HepG2 (cell line): ENCODE data around the gene MEGF11. TPM values are rescaled to one million over a fixed set of nuclear protein-coding genes. Genes with fewer than 3 reads are reported as not detected.
A peak's percentile ranks its signal among the peaks of the same experiment; 100 is the strongest.

Experiments
- ATF1 ChIP-seq: IDR thresholded peaks from 2 replicates; pipeline ENCODE4 v1.6.1; 2016; ENCODE audit warnings: mild to moderate bottlenecking, control low read depth
- BATF2 ChIP-seq: sonication (generic); formaldehyde crosslinking; IDR thresholded peaks from 2 replicates; pipeline ENCODE4 v1.8.0; 2022; ENCODE audit warnings: mild to moderate bottlenecking, missing genetic modification reagents, moderate library complexity
- DNMT1 ChIP-seq: sonication (generic); formaldehyde crosslinking; IDR thresholded peaks from 2 replicates; pipeline ENCODE4 v1.5.1; 2020; ENCODE audit warnings: mild to moderate bottlenecking, missing genetic modification reagents
- FOXC1 ChIP-seq: sonication (generic); formaldehyde crosslinking; IDR thresholded peaks from 2 replicates; pipeline ENCODE4 v1.8.0; 2022; ENCODE audit warnings: mild to moderate bottlenecking, missing genetic modification reagents, borderline replicate concordance
- HIVEP1 ChIP-seq: sonication (generic); formaldehyde crosslinking; IDR thresholded peaks from 2 replicates; pipeline ENCODE4 v1.4.0; 2020; ENCODE audit warnings: mild to moderate bottlenecking, missing genetic modification reagents
- IRF2 ChIP-seq: IDR thresholded peaks from 2 replicates; pipeline ENCODE4 v1.6.1; 2018; ENCODE audit warnings: missing genetic modification reagents, missing compliant biosample characterization
- MAZ ChIP-seq, 2 experiments: sonication (generic) in 1 of 2; formaldehyde crosslinking in 1 of 2; IDR thresholded peaks; 2 replicates each; pipeline versions ENCODE4 v1.5.0 to v1.6.1; 2012 to 2020; ENCODE audit warnings: low read depth in 2 of 2, mild to moderate bottlenecking in 2 of 2, borderline replicate concordance in 1 of 2, improper control_type of control experiment in 1 of 2, low read length in 1 of 2, missing genetic modification reagents in 1 of 2, moderate library complexity in 1 of 2
- MEIS1 ChIP-seq: sonication (generic); formaldehyde crosslinking; IDR thresholded peaks from 2 replicates; pipeline ENCODE4 v1.9.0; 2021; ENCODE audit warnings: mild to moderate bottlenecking, missing genetic modification reagents, moderate library complexity, borderline replicate concordance
- MYPOP ChIP-seq: sonication (generic); formaldehyde crosslinking; IDR thresholded peaks from 2 replicates; pipeline ENCODE4 v1.8.1; 2023; ENCODE audit warnings: mild to moderate bottlenecking, moderate library complexity, missing genetic modification reagents
- NFRKB ChIP-seq: fragments of 450-650 bp; IDR thresholded peaks from 2 replicates; pipeline ENCODE4 v1.6.1; 2017
- PCBP2 ChIP-seq: fragments of 200-400 bp; formaldehyde crosslinking; optimal IDR thresholded peaks from 2 replicates; pipeline ENCODE3; 2018; ENCODE audit warnings: low read length, low read depth; ENCODE audit not compliant: poor library complexity, severe bottlenecking
- RARA ChIP-seq: IDR thresholded peaks from 2 replicates; pipeline ENCODE4 v1.6.1; 2016; ENCODE audit warnings: missing genetic modification reagents, missing compliant biosample characterization
- U2AF1 ChIP-seq: fragments of 200-400 bp; formaldehyde crosslinking; optimal IDR thresholded peaks from 2 replicates; pipeline ENCODE3; 2017; ENCODE audit warnings: mild to moderate bottlenecking, low read depth, low read length
- ZFP41 ChIP-seq: sonication (generic); formaldehyde crosslinking; IDR thresholded peaks from 2 replicates; pipeline ENCODE4 v1.4.0; 2020; ENCODE audit warnings: mild to moderate bottlenecking, missing genetic modification reagents, borderline replicate concordance
- ZNF12 ChIP-seq: sonication (generic); formaldehyde crosslinking; IDR thresholded peaks from 2 replicates; pipeline ENCODE4 v1.5.0; 2020; ENCODE audit warnings: missing genetic modification reagents
- ZNF256 ChIP-seq: sonication (generic); formaldehyde crosslinking; conservative IDR thresholded peaks from 2 replicates; pipeline ENCODE4 v1.4.0; 2020; ENCODE audit warnings: missing genetic modification reagents
- ZNF574 ChIP-seq: sonication (generic); formaldehyde crosslinking; IDR thresholded peaks from 2 replicates; pipeline ENCODE4 v1.4.0; 2020; ENCODE audit warnings: missing genetic modification reagents
- ZNF720 ChIP-seq: sonication (generic); formaldehyde crosslinking; IDR thresholded peaks from 2 replicates; pipeline ENCODE4 v1.4.0; 2020; ENCODE audit warnings: missing genetic modification reagents
- polyA plus RNA-seq, 8 experiments: library from polyadenylated mRNA; depleted of rRNA in 3 of 8; stranded (reverse) in 7 of 8; unstranded in 1 of 8; fragments of >200 nt; fragmentation: Illumina TruSeq in 4 of 8; extraction: Trizol in 4 of 8; gene quantifications; 2 replicates each; pipeline versions ENCODE4 v1.2.1 to v1.2.3, GENCODE V29; 2011 to 2016; ENCODE audit warnings: low read depth in 4 of 8, missing spikeins in 1 of 8, mixed read lengths in 1 of 8; ENCODE audit not compliant: insufficient read depth in 1 of 8
- total RNA-seq, 5 experiments: library from RNA; depleted of rRNA; stranded (reverse); fragments of >200 nt; fragmentation: Illumina TruSeq; extraction: Trizol; gene quantifications; 2 replicates each; pipeline ENCODE4 v1.2.3, GENCODE V29; 2016; ENCODE audit warnings: low read depth in 1 of 5
- TF ChIP-seq, protein P1 (sequence below), 2 experiments: sonication (generic) in 1 of 2; formaldehyde crosslinking in 1 of 2; IDR thresholded peaks; 2 replicates each; pipeline versions ENCODE4 v1.5.1 to v1.6.1; 2011 to 2020; ENCODE audit warnings: borderline replicate concordance in 1 of 2, low read depth in 1 of 2, low read length in 1 of 2, mild to moderate bottlenecking in 1 of 2, missing genetic modification reagents in 1 of 2, moderate library complexity in 1 of 2
- TF ChIP-seq, protein P2 (sequence below): sonication (generic); formaldehyde crosslinking; IDR thresholded peaks from 2 replicates; pipeline ENCODE4 v1.4.0; 2020; ENCODE audit warnings: missing genetic modification reagents; ENCODE audit errors: not compliant biosample characterization

MEGF11 gene
- total and polyA plus RNA-seq, 2 of the 13 experiments (the other 11 are each of a cell fraction or from before 2014, with no cell fraction given), result not detected

- TF ChIP-seq, protein P1, sequence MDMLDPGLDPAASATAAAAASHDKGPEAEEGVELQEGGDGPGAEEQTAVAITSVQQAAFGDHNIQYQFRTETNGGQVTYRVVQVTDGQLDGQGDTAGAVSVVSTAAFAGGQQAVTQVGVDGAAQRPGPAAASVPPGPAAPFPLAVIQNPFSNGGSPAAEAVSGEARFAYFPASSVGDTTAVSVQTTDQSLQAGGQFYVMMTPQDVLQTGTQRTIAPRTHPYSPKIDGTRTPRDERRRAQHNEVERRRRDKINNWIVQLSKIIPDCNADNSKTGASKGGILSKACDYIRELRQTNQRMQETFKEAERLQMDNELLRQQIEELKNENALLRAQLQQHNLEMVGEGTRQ (IDR thresholded peaks at IDR 0.05; ENCODE audit: low read depth, low read length), result no peak
- TF ChIP-seq, protein P1 (CRISPR knock-in tag; IDR thresholded peaks at IDR 0.05; ENCODE audit: borderline replicate concordance), result no peak; the same call in 1 of the 2 replicates
- TF ChIP-seq DNMT1, result no peak
- peak; percentile 58; the same call in 1 of the 2 replicates for TF ChIP-seq IRF2
- peak; percentile 15; the same call in 1 of the 2 replicates for TF ChIP-seq MEIS1 (CRISPR knock-in tag)
- no peak for TF ChIP-seq ZNF12 (CRISPR knock-in tag)
- TF ChIP-seq ZFP41 (CRISPR knock-in tag), result peak; percentile 31; the same call in 1 of the 2 replicates
- TF ChIP-seq MAZ (IDR thresholded peaks at IDR 0.05; ENCODE audit: borderline replicate concordance, low read depth, low read length), result peak; percentile 94
- TF ChIP-seq MAZ (CRISPR knock-in tag; IDR thresholded peaks at IDR 0.05; ENCODE audit: low read depth), result peak; percentile 93
- no peak; the same call in 1 of the 2 replicates for TF ChIP-seq ZNF256 (CRISPR knock-in tag)
- TF ChIP-seq ZNF720, result no peak
- TF ChIP-seq PCBP2, result no peak
- TF ChIP-seq NFRKB, result no peak
- peak; percentile 31; the same call in 1 of the 2 replicates for TF ChIP-seq FOXC1 (CRISPR knock-in tag)
- peak; percentile 92 for TF ChIP-seq HIVEP1 (CRISPR knock-in tag)
- peak; percentile 73 for TF ChIP-seq ATF1 (CRISPR knock-in tag)
- 0 out of 2 replicates have a peak, but pooled peaks have one; percentile 6 for TF ChIP-seq RARA
- TF ChIP-seq MYPOP (CRISPR knock-in tag), result peak; percentile 68; the same call in 1 of the 2 replicates
- TF ChIP-seq ZNF574 (CRISPR knock-in tag), result peak; percentile 93
- peak; percentile 39 for TF ChIP-seq U2AF1
- TF ChIP-seq, protein P2, sequence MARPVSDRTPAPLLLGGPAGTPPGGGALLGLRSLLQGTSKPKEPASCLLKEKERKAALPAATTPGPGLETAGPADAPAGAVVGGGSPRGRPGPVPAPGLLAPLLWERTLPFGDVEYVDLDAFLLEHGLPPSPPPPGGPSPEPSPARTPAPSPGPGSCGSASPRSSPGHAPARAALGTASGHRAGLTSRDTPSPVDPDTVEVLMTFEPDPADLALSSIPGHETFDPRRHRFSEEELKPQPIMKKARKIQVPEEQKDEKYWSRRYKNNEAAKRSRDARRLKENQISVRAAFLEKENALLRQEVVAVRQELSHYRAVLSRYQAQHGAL (CRISPR knock-in tag), result peak; percentile 46
- no peak for TF ChIP-seq BATF2 (CRISPR knock-in tag)
Observed at GRCh38 chr15:65869126-65869953, 384.2 kb downstream of the MEGF11 start, which contains the start of gene RAB11A (continued).
